Keratinocyte (primary cell): Measurements from ENCODE around the gene HSPB1. TPM values are rescaled to one million over a fixed set of nuclear protein-coding genes. Genes with fewer than 3 reads are reported as not detected.

Source experiments
- DNase-seq: peaks from one replicate; pipeline ENCODE4 v3.0.0-alpha.2; 2011; ENCODE audit warnings: low read depth, missing footprints, low spot score
- FAIRE-seq: peaks from 2 replicates; lab custom pipeline; 2011; peaks lifted over from hg19 to GRCh38; lab: Jason Lieb, UNC
- H2AFZ ChIP-seq: 2 replicates; pipeline ENCODE4 v1.6.0; 2012; ENCODE audit warnings: low read length, control low read depth, inconsistent platforms; ENCODE audit not compliant: control insufficient read depth
- H3K27ac ChIP-seq: 2 replicates; pipeline ENCODE4 v1.5.1; 2011; ENCODE audit warnings: low read length; ENCODE audit not compliant: control insufficient read depth, insufficient read depth
- H3K27me3 ChIP-seq: 3 replicates; pipeline ENCODE4 v1.6.0; 2011; ENCODE audit warnings: low read length; ENCODE audit not compliant: control insufficient read depth, insufficient read depth; ENCODE audit errors: extremely low read depth
- H3K36me3 ChIP-seq, 2 experiments: 2 replicates in 1 of 2; 3 replicates in 1 of 2; pipeline ENCODE4 v1.5.1; 2011; ENCODE audit warnings: low read length in 2 of 2, mild to moderate bottlenecking in 1 of 2; ENCODE audit not compliant: control insufficient read depth in 2 of 2, insufficient read depth in 2 of 2; ENCODE audit errors: extremely low read depth in 1 of 2
- H3K4me1 ChIP-seq: 3 replicates; pipeline ENCODE4 v1.5.1; 2011; ENCODE audit warnings: low read length; ENCODE audit not compliant: control insufficient read depth, insufficient read depth; ENCODE audit errors: extremely low read depth
- H3K4me2 ChIP-seq: 3 replicates; pipeline ENCODE4 v1.6.0; 2011; ENCODE audit warnings: low read depth, low read length; ENCODE audit not compliant: control insufficient read depth, insufficient read depth; ENCODE audit errors: extremely low read depth
- H3K4me3 ChIP-seq, 3 experiments: fragments of 200-600 bp in 1 of 3; sonication (generic) in 1 of 3; 2 replicates in 2 of 3; 3 replicates in 1 of 3; pipeline ENCODE4 v1.5.1; 2011 to 2016; ENCODE audit warnings: low read length in 3 of 3, mild to moderate bottlenecking in 3 of 3, control low read depth in 2 of 3, inconsistent platforms in 1 of 3, low read depth in 1 of 3, mixed read lengths in 1 of 3, mixed run types in 1 of 3, moderate library complexity in 1 of 3; ENCODE audit not compliant: control insufficient read depth in 2 of 3, insufficient read depth in 2 of 3; ENCODE audit errors: extremely low read depth in 1 of 3
- H3K79me2 ChIP-seq: 2 replicates; pipeline ENCODE4 v1.6.0; 2012; ENCODE audit warnings: low read length; ENCODE audit not compliant: control insufficient read depth, insufficient read depth
- H3K9ac ChIP-seq: 3 replicates; pipeline ENCODE4 v1.6.0; 2011; ENCODE audit warnings: low read length; ENCODE audit not compliant: control insufficient read depth, insufficient read depth; ENCODE audit errors: extremely low read depth
- H3K9me1 ChIP-seq: 3 replicates; pipeline ENCODE4 v1.6.0; 2011; ENCODE audit warnings: low read length; ENCODE audit not compliant: control insufficient read depth, insufficient read depth; ENCODE audit errors: extremely low read depth
- H3K9me3 ChIP-seq: 2 replicates; pipeline ENCODE4 v1.5.1; 2012; ENCODE audit warnings: low read depth, low read length; ENCODE audit not compliant: control insufficient read depth
- H4K20me1 ChIP-seq: 3 replicates; pipeline ENCODE4 v1.6.0; 2011; ENCODE audit warnings: low read length; ENCODE audit not compliant: control insufficient read depth, insufficient read depth; ENCODE audit errors: extremely low read depth
- CTCF ChIP-seq, 3 experiments: IDR thresholded peaks in 1 of 3; conservative IDR thresholded peaks in 1 of 3; optimal IDR thresholded peaks in 1 of 3; 2 replicates in 2 of 3; 3 replicates in 1 of 3; pipeline versions ENCODE3 to v1.5.1; 2011; ENCODE audit warnings: low read length in 3 of 3, mild to moderate bottlenecking in 3 of 3, moderate library complexity in 2 of 3, control low read depth in 1 of 3, inconsistent platforms in 1 of 3; ENCODE audit not compliant: insufficient read depth in 2 of 3; ENCODE audit errors: extremely low read depth in 1 of 3
- EZH2 ChIP-seq: IDR thresholded peaks from one replicate; pipeline ENCODE4 v1.6.1; 2012; ENCODE audit warnings: inconsistent platforms, mild to moderate bottlenecking, low read length, moderate library complexity
- dilution Hi-C: fragments of 300-500 bp; cut with MboI; formaldehyde crosslinking; loops from one replicate; pipeline ENCODE4 v1.7.0; 2020; ENCODE audit warnings: low sequenced_read_pairs; ENCODE audit not compliant: extremely low pct_ligation_motif_present
- polyA plus RNA-seq, 5 experiments: library from polyadenylated mRNA; depleted of rRNA in 3 of 5; stranded (reverse) in 3 of 5; stranded (forward) in 1 of 5; unstranded in 1 of 5; fragments of >200 nt; gene quantifications; 1 replicate in 1 of 5; 2 replicates in 3 of 5; 3 replicates in 1 of 5; pipeline versions ENCODE4 v1.2.1 to v1.2.3, GENCODE V29; 2011 to 2012; ENCODE audit warnings: missing spikeins in 2 of 5, low read depth in 1 of 5, low replicate concordance in 1 of 5

Gene HSPB1
- polyA plus RNA-seq, 1 donor (not counting 4 experiments of a cell fraction or from before 2014, with no cell fraction given): 460 TPM

- Histone ChIP-seq H3K27me3 (peaks cover 38% of the 10 kb centered on the region), H3K9me1 (no peaks in the 10 kb centered on the region), H3K9me3 (no peaks in the 10 kb centered on the region), H3K36me3 (no peaks in the 10 kb centered on the region), H3K4me2 (peak overlapping the region; percentile 60), H2AFZ (no peak overlapping the region), H3K4me3 (peak overlapping the region in 2 of 3 experiments; percentile 29 to 55), H3K4me1 (peaks cover 2% of the 10 kb centered on the region), H4K20me1 (peaks cover 2% of the 10 kb centered on the region), H3K9ac (no peak overlapping the region), H3K27ac (no peak overlapping the region), H3K79me2 (no peaks in the 10 kb centered on the region)
- dilution Hi-C loops: loop anchor here (10.0 kb wide), 1 partner anchor 78 kb away; the partner anchor contains the start of gene SRRM3
- FAIRE-seq (no peak), DNase-seq (no peak)
- TF ChIP-seq CTCF (optimal IDR thresholded peaks at IDR 0.05 in 1 of 3, IDR thresholded peaks at IDR 0.05 in 1 of 3, conservative IDR thresholded peaks at IDR 0.05 in 1 of 3; ENCODE audit: extremely low read depth in 1 of 3, insufficient read depth in 2 of 3, low read length in 3 of 3) (no peak), EZH2 (no peak)
Measured at GRCh38 chr7:76282344-76283253, 19.9 kb upstream of the HSPB1 start.

GRCh38 chr7:76283254-76284159 lies 19.0 kb upstream of the HSPB1 start:
- DNase-seq (no peak), FAIRE-seq (no peak)
- Histone ChIP-seq H3K4me2 (peak overlapping the region; percentile 32), H3K9me3 (no peaks in the 10 kb centered on the region), H3K9ac (no peak overlapping the region), H3K4me1 (peaks cover 2% of the 10 kb centered on the region), H2AFZ (no peak overlapping the region), H3K4me3 (peak overlapping the region in 1 of 3 experiments; percentile 29), H4K20me1 (peaks cover 2% of the 10 kb centered on the region), H3K27me3 (peaks cover 36% of the 10 kb centered on the region), H3K36me3 (no peaks in the 10 kb centered on the region), H3K9me1 (no peaks in the 10 kb centered on the region), H3K79me2 (no peaks in the 10 kb centered on the region), H3K27ac (no peak overlapping the region)
- no peak for TF ChIP-seq EZH2
- no peak for TF ChIP-seq CTCF (optimal IDR thresholded peaks at IDR 0.05 in 1 of 3, IDR thresholded peaks at IDR 0.05 in 1 of 3, conservative IDR thresholded peaks at IDR 0.05 in 1 of 3; ENCODE audit: extremely low read depth in 1 of 3, insufficient read depth in 2 of 3, low read length in 3 of 3)
- dilution Hi-C loops: loop anchor here (10.0 kb wide), 1 partner anchor 79 kb away; the partner anchor contains the start of gene SRRM3
